ENCODE results near the gene MYG1.
A peak's percentile ranks its signal among the peaks of the same experiment; 100 is the strongest.
"Not testable (repeated sequence)": the region's sequence is repeated elsewhere in the genome, so short reads cannot be mapped to it uniquely, and the experiment has no call there.

The MYG1 gene

GRCh38 chr12:53327435-53328042 is 28.0 kb downstream of the MYG1 start:
- TF ChIP-seq MYC (IDR thresholded peaks at IDR 0.05; ENCODE audit: low read depth, low read length) (no peak), POLR2A (IDR thresholded peaks at IDR 0.05; ENCODE audit: extremely low read depth, insufficient read length) (no peak)
- TF ChIP-seq, protein P1, sequence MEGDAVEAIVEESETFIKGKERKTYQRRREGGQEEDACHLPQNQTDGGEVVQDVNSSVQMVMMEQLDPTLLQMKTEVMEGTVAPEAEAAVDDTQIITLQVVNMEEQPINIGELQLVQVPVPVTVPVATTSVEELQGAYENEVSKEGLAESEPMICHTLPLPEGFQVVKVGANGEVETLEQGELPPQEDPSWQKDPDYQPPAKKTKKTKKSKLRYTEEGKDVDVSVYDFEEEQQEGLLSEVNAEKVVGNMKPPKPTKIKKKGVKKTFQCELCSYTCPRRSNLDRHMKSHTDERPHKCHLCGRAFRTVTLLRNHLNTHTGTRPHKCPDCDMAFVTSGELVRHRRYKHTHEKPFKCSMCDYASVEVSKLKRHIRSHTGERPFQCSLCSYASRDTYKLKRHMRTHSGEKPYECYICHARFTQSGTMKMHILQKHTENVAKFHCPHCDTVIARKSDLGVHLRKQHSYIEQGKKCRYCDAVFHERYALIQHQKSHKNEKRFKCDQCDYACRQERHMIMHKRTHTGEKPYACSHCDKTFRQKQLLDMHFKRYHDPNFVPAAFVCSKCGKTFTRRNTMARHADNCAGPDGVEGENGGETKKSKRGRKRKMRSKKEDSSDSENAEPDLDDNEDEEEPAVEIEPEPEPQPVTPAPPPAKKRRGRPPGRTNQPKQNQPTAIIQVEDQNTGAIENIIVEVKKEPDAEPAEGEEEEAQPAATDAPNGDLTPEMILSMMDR (IDR thresholded peaks at IDR 0.05; ENCODE audit: low read depth, low read length) = peak; percentile 33
- DNase-seq (ENCODE audit: low read depth) = peak; percentile 34
- H3K4me3 ChIP-seq (ENCODE audit: low read depth, low read length) = no peak overlapping the region

- TF ChIP-seq POLR2A (IDR thresholded peaks at IDR 0.05; ENCODE audit: extremely low read depth, insufficient read length) (no peak), MYC (IDR thresholded peaks at IDR 0.05; ENCODE audit: low read depth, low read length) (no peak)
- TF ChIP-seq, protein P2, sequence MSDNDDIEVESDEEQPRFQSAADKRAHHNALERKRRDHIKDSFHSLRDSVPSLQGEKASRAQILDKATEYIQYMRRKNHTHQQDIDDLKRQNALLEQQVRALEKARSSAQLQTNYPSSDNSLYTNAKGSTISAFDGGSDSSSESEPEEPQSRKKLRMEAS (IDR thresholded peaks at IDR 0.05; ENCODE audit: low read depth, low read length) = no peak
- TF ChIP-seq, protein P1 (IDR thresholded peaks at IDR 0.05; ENCODE audit: low read depth, low read length) = no peak
- DNase-seq (ENCODE audit: low read depth) = no peak
- no peak overlapping the region for H3K4me3 ChIP-seq (ENCODE audit: low read depth, low read length)
Observed at GRCh38 chr12:53328043-53328435, 28.5 kb downstream of the MYG1 start.

DNA sequence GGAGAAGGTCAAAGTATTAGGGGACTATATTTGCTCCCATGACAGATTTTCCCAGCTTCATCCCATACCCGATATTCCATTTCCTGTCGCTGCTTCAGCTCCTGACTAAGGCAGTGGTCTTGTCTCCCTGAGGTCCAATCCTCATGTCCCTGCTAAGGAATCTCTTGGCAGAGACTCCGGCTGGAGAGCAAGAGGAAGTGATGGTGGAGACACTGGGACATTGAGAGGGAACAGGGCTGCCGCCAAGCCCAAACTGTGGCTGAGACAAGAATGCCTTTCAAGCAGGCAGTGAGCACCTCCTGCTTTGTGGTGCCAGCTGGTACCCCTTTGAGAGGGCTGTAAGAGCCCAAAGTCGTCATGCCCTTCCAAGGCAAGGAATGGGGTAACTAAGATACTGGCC is 31.2 kb downstream of the MYG1 start:
- no peak for DNase-seq (ENCODE audit: low read depth)
- no peak for TF ChIP-seq POLR2A (IDR thresholded peaks at IDR 0.05; ENCODE audit: extremely low read depth, insufficient read length)
- TF ChIP-seq, protein P2 (IDR thresholded peaks at IDR 0.05; ENCODE audit: low read depth, low read length) = no peak
- no peak for TF ChIP-seq MYC (IDR thresholded peaks at IDR 0.05; ENCODE audit: low read depth, low read length)
- TF ChIP-seq, protein P1 (IDR thresholded peaks at IDR 0.05; ENCODE audit: low read depth, low read length) = no peak
- H3K4me3 ChIP-seq (ENCODE audit: low read depth, low read length) = no peak overlapping the region

DNA sequence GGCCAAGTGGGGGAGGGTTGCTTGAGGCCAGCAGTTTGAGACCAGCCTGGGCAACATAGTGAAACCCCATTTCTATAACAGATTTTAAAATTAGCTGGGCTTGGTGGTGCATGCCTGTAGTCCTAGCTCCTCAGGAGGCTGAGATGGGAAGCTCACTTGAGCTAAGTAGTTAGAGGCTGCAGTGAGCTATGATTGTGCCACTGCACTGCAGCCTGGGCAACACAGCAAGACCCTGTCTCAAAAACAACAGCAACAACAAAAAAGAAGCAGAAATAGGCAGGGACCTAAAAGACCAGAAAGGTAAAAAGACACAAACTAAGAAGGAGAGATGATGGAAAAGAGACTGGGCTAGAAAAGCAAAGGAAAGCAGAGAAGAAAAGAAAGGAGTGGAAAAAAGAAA is 32.8 kb downstream of the MYG1 start:
- DNase-seq (ENCODE audit: low read depth); H3K4me3 ChIP-seq (ENCODE audit: low read depth, low read length): not testable (repeated sequence)

GRCh38 chr12:53332744-53333143 is 33.2 kb downstream of the MYG1 start:
- no peak for TF ChIP-seq MYC (IDR thresholded peaks at IDR 0.05; ENCODE audit: low read depth, low read length)
- TF ChIP-seq, protein P2 (IDR thresholded peaks at IDR 0.05; ENCODE audit: low read depth, low read length) = no peak
- TF ChIP-seq, protein P1 (IDR thresholded peaks at IDR 0.05; ENCODE audit: low read depth, low read length) = no peak
- DNase-seq (ENCODE audit: low read depth) = no peak
- no peak overlapping the region for H3K4me3 ChIP-seq (ENCODE audit: low read depth, low read length)

- no peak for DNase-seq (ENCODE audit: low read depth)
- H3K4me3 ChIP-seq (ENCODE audit: low read depth, low read length) = no peak overlapping the region
- TF ChIP-seq, protein P2 (IDR thresholded peaks at IDR 0.05; ENCODE audit: low read depth, low read length) = no peak
- TF ChIP-seq MYC (IDR thresholded peaks at IDR 0.05; ENCODE audit: low read depth, low read length) = no peak
- TF ChIP-seq, protein P1 (IDR thresholded peaks at IDR 0.05; ENCODE audit: low read depth, low read length) = no peak
Observed at GRCh38 chr12:53333289-53333688, 33.8 kb downstream of the MYG1 start.

All from NB4 (cell line).